ENCODE data around the gene IQUB.
"Not testable (repeated sequence)": the region's sequence is repeated elsewhere in the genome, so short reads cannot be mapped to it uniquely, and the experiment has no call there.

Gene IQUB

DNA sequence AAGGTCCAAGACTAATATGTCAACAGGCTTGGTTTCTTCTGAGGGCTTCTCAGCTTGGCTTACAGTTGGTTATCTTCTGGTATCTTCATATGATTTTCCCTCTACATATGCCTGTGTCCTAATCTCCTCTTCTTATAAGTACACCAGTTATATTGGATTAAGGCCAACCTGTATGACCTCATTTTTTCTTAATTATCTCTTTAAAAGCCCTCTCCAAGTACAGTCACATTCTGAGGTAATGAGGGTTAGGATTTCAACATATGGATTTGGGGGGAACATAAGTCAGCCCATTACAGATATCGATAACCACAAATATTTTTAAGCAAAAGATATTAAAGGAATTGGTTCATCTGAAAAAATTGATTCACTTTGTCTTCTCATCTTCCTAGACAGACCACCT is 49.2 kb downstream of the IQUB start:
- no peak for DNase-seq

- no peak for DNase-seq
These were observed 50.2 kb downstream of the IQUB start for GRCh38 chr7:123484199-123484598.

DNA sequence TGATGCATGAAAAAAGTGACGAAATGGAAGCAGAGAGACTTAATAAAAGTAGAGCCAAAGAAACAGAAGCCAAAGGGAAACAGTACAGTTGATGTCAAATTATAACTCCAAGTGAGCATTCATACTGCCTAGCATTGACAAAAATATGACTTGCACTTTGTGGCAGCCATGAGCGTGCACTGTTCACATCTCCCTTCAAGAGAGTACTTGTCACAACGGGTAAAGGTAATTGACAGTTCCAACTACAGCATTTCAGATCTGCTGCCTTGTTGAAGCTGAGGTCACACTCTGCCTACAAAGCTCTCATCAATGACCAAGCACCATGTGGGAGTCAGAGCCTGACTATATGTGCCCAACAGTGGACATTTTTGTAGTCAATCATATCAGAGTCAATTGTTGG is 54.3 kb downstream of the IQUB start:
- DNase-seq = no peak

GRCh38 chr7:123478056-123478455 is 56.3 kb downstream of the IQUB start:
- DNase-seq = not testable (repeated sequence)

- DNase-seq = no peak
These were observed 61.5 kb downstream of the IQUB start for GRCh38 chr7:123472750-123473445.

GRCh38 chr7:123472327-123472726 is 62.1 kb downstream of the IQUB start:
- no peak for DNase-seq

DNA sequence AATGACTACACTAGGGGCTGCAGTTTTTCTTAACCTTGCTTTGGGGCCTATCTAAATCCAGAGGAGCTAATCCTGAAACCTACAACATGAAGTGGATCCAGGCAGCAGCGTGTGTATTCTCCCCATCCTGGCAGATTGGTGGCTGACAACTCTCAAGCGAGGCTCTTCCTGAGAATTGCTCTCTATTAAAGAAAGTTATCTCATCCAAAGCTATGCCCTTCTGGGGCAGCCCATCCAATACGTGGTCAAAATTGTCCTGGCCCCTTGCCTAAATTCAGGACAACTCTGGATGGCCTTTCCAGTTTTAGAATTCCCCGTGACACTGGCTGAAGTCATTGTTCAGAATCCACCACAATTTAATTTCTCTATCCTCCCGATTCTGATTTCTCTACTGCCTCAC is 66.1 kb downstream of the IQUB start:
- DNase-seq = no peak

- no peak for DNase-seq
These were observed 70.5 kb downstream of the IQUB start for GRCh38 chr7:123463890-123464289.

GRCh38 chr7:123460616-123461015 is 73.8 kb downstream of the IQUB start:
- no peak for DNase-seq

GRCh38 chr7:123455965-123456470 is 78.4 kb downstream of the IQUB start:
- no peak for DNase-seq

DNA sequence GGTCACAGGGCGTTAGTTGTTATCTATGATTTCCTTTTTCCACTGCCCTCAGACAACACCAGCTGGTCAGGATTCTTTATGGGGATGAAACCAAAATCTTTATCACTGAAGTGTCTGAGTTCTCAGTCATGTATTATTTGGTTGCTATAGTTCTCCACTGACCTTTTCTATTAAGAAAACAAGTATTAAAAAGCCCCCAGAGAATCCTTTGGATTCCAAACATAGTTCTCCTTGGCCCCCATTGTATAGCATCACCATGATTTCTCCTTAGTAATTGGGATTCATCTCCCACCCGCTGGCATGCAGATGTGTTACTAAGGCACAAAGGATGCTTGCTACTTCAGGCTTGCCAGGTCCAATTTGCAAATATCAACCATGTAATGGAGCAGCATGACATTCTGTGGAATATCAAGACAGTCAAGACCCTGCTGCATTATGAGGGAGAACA is 94.3 kb downstream of the IQUB start:
- no peak for DNase-seq

DNA sequence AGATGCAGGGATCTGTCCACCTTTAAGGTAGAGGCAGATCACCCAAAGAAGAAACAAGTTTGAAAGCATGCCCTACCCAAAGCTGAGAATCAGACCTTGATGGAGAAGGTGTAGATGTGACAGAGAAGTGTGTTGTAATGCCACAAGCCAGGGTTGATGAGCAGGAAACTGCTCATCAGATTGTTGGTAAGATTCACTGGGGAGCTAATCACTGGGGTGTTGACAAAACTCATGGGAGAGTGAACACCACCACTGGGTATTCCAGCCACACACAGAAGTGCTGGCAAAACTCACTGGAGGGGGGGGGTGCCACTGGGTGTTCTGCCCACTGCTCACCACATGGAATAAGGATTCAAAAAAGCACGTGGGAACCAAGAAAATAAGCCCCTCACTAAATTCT is 95.2 kb downstream of the IQUB start:
- no peak for DNase-seq

DNA sequence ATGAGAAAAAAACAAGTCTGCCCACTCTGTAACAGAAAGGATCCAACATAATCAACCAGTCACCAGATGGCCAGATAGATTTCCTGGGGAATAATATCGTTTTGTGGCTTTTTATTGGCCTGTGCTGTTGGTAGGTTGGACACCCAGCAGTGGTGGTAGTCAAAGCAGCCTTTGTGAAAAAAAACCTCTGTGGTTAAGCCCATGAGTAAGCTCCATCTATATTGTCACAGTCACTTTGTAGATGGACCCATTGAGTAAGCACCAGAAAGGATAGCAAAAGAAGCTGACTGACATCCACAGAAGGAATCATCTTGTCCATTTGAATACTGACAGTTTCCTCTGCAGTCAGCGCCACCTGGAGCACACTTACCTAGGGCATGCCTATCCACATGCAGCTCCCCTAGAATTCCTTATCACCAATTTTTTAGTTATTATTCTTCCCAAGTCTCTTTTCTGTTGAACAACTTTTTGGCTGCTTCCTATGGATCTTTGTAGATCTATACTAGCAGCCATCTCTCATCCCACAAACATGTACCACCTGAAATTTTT is 96.9 kb downstream of the IQUB start:
- no peak for DNase-seq

DNA sequence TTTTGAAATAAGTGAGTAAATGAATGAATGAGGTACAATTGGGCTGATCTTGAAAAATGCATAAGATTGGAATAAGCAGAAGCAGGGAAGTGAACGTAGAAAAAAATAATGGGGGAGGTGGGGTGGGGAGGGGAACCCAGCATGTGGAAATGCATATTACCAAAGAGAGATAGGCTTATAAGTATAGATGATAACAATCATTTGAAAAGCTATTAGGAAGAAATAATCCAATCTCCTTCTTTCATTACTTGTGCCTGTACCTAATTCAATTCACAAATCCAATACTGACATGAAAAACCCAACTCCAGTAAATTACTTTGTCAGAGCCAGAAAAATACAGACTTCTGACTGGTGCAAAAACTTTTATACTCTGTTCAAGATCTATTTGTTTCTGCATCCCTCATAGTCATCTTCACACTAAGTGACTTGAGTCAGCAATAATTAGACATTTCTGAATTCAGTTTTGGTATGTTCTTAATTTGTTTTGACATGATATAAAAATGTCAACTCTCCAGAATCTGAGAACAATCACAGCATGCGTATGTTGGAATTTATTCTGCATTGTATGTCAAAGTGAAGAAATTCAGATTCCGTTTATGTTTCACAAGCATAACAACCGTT is 99.2 kb downstream of the IQUB start:
- no peak for DNase-seq

- no peak for DNase-seq
These were observed 100.7 kb downstream of the IQUB start for GRCh38 chr7:123433665-123434064.

GRCh38 chr7:123432601-123433000 is 101.8 kb downstream of the IQUB start:
- no peak for DNase-seq

- DNase-seq = no peak
These were observed 103.2 kb downstream of the IQUB start for GRCh38 chr7:123431075-123431614.

DNA sequence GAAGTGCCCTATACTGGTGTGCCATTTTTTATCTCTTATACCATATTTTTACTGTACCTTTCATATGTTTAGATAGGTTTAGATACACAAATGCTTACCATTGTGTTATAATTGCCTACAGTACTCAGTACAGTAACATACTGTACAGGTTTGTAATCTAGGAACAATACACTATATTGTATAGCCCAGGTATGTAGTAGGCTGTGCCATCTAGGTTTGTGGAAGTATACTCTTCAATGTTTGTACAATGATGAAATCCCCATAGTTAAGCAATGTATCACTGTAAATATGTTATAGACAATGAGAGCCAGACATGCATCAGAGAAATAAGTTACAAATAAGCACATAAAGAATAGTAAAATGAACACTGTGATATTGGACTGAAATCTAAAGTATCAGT is 109.1 kb downstream of the IQUB start:
- no peak for DNase-seq

- no peak for DNase-seq
These were observed 109.9 kb downstream of the IQUB start for GRCh38 chr7:123424463-123424862.

DNA sequence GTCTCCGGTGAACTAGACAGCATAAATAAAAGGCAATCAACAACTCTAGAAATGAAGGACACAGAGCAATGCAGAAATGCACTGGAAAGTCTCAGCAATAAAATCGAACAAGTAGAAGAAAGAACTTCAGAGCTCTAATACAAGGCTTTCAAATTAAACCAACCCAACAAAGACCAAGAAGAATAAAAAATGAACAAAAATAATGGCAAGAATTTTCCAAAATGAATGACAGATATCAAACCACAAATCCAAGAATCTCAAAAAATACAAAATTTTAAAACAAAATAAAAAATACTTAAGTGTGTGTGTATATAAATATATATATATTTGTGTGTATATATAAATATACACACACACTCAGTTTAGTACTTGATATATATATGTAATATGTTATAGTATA is 110.8 kb downstream of the IQUB start:
- no peak for DNase-seq

DNA sequence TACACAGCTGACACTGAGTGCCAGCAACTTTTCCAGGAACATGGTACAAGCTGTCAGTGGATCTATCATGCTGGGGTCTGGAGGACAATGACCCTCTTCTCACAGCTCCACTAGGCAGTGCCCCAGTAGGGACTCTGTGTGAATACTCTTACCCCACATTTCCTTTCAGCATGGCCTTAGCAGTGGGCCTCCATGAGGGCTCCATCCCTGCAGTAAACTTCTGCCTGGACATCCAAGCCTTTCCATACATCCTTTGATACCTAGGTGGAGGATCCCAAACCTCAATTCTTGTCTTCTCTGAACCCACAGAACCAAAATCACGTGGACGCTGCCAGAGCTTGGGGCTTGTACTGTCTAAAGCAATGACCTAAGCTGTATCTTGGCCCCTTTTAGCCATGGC is 116.8 kb downstream of the IQUB start:
- no peak for DNase-seq

DNA sequence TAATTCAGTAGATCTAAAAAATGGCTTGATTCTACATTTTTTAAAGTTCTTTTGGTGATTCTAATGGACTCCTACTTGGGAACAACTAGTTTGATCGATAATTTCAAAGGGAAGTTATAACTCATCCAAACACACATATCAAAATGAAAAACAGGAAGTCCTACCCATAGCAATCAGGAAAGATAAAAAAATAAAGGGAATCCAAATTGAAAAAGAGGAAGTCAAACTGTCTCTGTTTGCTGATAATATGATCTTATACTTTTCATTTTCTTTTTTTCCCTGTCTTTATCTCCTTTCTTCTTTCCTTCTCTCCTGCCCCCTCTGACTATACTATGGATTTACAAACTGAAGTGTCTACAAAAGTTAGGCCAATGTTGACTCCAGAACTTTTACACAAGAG is 118.8 kb downstream of the IQUB start:
- no peak for DNase-seq

DNA sequence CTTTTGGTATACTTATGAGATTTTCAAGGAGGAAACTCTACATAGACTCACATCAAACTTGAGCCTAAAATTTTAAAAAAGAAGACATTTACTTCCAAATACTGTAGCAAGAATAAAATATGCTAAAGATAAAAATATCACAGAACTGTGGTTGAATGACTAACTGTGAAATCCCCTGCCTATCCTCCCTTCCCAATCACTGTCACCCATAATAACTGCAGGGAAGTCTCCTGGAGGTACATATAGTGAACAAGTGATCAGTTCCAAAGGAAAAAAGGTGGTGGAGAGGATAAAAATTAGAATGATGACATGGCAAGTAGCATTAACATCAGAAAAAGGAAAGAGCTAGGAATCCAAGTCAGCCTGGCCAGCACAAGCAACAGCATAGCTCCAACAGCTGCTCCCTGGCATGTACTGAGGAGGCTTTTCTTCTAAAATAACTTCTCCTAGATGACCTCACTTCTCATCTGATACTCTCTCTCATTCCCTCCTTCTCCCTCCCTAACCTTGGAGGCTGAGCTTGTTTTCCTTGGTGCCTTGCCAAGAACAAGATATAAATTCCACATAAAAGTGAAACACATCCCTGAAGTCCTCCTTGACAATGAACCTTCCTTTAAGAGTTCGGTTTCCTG is 124.0 kb downstream of the IQUB start:
- no peak for DNase-seq

DNA sequence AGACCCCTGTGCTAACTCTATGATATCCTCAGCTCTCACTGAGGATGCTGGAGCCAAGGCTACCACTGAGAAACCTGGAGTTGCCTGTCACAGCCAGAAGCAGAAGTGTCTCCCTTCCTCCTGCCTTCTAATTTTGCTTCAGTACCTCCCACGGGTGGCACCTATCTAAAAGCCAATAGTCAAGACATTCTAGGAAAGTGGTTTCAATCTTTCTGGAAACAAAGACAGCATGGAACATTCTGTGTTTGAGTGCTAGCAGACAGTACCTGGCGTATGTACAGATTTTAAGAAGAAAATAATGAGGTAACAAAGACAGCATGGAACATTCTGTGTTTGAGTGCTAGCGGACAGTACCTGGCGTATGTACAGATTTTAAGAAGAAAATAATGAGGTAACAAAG is 126.4 kb downstream of the IQUB start:
- DNase-seq = not testable (repeated sequence)
